NOMO-1 treated with dmso at 0.1 percent for 144 hours (cell line): ENCODE measurements around the gene TMEM151B.

Experiments
- DNase-seq: peaks from one replicate; lab custom pipeline; 2025; ENCODE audit not compliant: unreplicated experiment; lab: John Stamatoyannopoulos, UW

Gene TMEM151B

GRCh38 chr6:44232676-44233566 is 37.3 kb upstream of the TMEM151B start:
- DNase-seq = no peak

- DNase-seq = no peak
Measured at GRCh38 chr6:44233567-44234100, 36.6 kb upstream of the TMEM151B start.

- no peak for DNase-seq
Measured at GRCh38 chr6:44234101-44235025, 35.9 kb upstream of the TMEM151B start.

- DNase-seq = no peak
Measured at GRCh38 chr6:44235269-44235668, 35.0 kb upstream of the TMEM151B start.

GRCh38 chr6:44235891-44236516 is 34.2 kb upstream of the TMEM151B start:
- no peak for DNase-seq

- DNase-seq = peak; percentile 81
Measured at GRCh38 chr6:44237021-44237812, 33.0 kb upstream of the TMEM151B start.

GRCh38 chr6:44237813-44238433 is 32.3 kb upstream of the TMEM151B start:
- DNase-seq = peak; percentile 43

GRCh38 chr6:44238687-44239350 is 31.4 kb upstream of the TMEM151B start:
- no peak for DNase-seq

- DNase-seq = no peak
Measured at GRCh38 chr6:44243345-44243744, 26.9 kb upstream of the TMEM151B start.

GRCh38 chr6:44245391-44245911 is 24.8 kb upstream of the TMEM151B start:
- DNase-seq = no peak

- peak; percentile 71 for DNase-seq
Measured at GRCh38 chr6:44245912-44246662, 24.2 kb upstream of the TMEM151B start.

GRCh38 chr6:44246663-44247337 is 23.4 kb upstream of the TMEM151B start, which contains the start of gene HSP90AB1:
TSS of gene HSP90AB1 (plus strand) at chr6:44247101. CDS start at chr6:44248630, 1,529 bp downstream.
- DNase-seq = peak; percentile 96

GRCh38 chr6:44247338-44248302 is 22.6 kb upstream of the TMEM151B start:
- DNase-seq = peak; percentile 44

GRCh38 chr6:44248579-44248978 is 21.7 kb upstream of the TMEM151B start:
- DNase-seq = no peak

GRCh38 chr6:44249082-44249748 is 21.0 kb upstream of the TMEM151B start:
- no peak for DNase-seq
